Stimulated activated CD4-positive, alpha-beta T cell treated with anti-CD3 and anti-CD28 coated beads, Interleukin-15, amount 100 ng/mL, for 48 hours (primary cell): ENCODE data around the gene RALGAPA2.

Experiments
- DNase-seq, 2 donors: peaks; one replicate each; pipeline ENCODE4 v3.0.0-alpha.2; 2020; ENCODE audit warnings: low read depth in 2 of 2

Gene RALGAPA2

DNA sequence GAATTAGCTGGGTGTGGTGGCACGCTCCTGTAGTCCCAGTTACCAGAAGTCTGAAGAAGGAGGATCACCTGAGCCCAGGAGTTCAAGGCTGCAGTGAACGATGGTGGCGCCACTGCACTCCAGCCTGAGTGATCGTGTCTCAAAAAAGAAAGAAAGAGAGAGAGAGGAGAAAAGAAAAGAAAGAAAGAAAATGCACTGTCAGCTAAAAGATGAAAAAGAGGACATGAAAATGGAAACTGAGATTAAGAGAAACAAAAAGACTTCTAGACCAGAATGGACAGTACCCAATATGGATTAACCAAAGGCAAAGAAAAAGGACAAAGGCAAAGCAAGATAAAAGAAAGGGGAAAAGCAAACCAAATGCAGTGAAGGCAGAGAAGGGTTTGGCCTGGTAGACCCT is 9.0 kb upstream of the RALGAPA2 start:
- no peak for DNase-seq

DNA sequence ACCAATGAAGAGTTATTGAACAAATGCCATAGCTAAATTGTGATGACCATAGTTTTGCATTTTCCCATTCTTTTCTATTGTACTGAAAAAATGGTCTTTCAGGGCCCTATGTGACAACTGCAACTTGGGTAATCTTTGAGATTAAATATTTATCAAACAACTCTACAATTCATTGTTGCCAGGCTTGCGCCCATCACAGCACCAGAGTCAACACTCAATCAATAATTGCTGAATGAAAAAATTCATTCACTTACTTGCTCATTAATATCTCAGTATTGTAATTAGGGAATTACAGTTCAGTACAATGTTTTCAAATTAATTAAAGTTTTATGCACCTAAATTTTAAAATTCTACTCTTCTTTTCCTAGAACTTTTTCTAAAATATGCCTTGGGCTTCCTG is 7.7 kb upstream of the RALGAPA2 start:
- no peak for DNase-seq

DNA sequence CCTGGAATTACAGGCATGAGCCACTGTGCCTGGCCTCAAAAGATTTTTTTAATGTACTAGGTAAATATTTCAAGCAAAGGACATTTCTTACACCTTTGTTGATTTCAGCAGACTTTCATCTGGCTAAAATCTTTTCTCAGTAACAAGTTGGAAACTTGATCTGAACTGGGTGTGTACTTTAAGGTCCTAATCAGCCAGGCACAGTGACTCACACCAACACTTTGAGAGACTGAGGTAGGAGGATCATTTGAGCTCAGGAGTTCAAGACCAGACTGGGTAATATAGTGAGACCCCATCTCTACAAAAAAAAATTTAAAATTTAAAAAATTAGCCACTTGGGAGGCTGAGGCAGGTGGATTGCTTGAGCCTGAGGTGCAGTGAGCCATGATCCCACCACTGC is 7.0 kb upstream of the RALGAPA2 start:
- no peak for DNase-seq

DNA sequence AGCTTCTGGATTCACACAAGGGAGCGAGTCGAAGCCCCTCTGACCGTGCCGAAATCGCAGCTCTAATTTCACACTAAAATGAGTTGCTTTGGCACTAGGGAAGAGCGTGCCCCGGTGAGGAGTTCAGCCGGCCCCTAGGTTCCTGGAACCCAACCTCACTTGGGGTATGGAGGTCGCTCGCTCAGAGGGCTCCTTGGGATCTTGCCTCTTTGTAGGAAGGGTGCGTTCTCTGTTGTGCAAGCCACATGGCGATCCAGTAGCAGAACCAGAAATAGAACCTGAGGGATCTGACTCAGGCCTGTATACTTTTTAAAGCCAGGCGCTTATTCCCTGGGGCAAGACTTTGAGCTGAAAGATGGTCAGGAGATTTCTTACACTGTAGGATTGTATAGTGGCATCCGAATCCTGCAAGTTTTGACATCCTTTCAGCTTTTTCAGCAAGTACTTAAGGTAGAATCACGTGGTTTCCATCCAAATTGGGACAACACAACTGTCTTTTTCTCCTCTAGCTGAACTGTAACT is 861 bp upstream of the RALGAPA2 start:
- DNase-seq: no peak

DNA sequence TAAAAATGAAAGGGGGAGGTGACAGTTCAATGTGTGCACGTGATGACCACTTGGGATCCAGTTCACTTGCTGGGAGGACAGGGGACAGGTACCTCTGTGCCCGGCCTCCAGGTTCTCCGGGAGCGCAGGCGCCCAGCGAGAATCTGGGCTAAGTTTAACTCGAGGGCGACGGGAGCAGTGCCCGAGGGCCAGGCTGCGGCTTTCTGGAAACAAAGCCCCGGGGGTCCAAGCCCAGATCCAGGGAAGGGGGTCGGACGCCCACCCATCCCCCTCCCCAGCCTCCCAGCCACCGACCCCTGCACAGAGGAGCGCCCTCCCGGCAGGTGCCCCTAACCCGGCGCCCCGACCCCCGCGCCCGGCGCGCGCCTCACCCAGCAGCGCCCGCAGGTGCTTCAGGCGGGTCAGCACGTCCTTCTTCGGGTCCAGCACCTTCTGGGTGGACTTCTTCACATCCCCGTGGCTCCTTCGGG is 405 bp downstream of the RALGAPA2 start:
- DNase-seq: no peak

DNA sequence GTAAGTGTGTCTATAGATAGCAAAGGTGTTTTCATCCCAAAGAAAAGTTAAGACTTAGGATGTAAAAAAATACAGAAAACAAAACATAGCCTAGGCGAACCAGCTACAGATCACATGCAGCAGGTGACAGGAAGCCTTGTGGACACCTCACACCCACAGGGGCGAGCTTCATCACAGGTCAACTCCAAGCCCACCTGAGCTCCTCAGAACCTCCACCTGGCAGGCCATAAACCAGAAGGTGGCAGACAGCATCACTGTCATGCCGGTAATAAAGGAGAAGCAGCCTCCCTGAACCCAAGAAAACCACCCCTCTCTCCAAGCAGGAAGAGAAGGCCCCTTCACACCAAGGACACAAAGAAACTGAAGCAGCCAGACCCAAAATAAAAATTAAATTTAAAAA is 1.0 kb downstream of the RALGAPA2 start:
- DNase-seq: no peak

DNA sequence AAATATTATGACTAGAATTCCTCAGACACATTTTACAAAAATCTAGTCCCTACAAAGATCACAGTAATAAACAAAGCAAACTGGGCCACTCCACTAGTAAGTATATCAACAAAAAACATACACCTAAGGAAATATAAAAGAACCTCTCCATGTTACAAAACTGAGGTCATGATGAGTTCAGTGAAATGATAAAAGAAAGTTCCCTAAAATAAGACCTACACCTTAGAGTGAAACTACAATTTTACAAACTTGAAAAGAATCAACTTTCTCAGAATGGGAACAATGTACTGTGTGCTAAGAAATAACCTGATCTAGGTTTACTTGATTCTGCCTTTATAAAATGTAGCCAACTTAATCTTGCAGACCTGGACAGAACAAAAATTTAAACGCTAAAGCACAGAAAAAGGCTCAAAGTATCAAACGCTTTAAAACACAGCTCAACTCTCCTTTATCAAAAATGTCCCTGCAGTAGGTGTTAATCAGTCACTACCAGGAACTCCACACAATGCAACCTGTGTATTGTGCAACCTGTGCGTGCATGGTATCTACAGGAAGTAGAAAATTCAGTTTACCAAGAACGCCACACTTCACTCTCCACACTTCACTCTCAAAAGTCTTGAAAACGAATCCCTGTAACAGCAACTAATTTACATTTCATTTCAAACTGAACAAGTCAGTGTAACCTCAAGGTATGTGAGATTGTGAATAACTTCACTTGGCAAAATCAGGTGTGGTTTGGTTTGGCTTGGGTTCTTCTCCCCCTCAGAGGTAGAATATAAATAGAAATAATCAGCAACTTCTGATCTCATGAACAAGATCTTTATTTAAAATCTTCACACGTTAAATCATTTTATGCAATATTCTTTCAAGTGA is 1.8 kb downstream of the RALGAPA2 start:
- no peak for DNase-seq

DNA sequence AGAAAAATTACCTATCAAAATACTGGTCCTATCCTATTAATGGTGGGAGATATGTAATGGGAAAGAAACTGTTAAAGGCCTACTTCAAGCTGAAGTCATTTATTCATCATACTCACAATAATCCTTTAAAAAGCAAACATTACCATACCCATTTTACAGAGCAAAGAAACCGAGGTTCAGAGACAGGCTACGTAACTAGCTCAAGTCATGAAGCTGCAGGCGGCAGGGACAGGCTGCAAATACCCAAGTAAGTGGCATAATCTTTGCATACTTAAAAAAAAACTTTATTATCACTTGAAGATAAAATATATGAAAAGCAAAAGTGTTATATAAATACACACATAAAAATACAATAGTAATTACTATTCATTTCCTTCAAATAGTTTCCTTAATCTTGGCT is 2.6 kb downstream of the RALGAPA2 start:
- no peak for DNase-seq

DNA sequence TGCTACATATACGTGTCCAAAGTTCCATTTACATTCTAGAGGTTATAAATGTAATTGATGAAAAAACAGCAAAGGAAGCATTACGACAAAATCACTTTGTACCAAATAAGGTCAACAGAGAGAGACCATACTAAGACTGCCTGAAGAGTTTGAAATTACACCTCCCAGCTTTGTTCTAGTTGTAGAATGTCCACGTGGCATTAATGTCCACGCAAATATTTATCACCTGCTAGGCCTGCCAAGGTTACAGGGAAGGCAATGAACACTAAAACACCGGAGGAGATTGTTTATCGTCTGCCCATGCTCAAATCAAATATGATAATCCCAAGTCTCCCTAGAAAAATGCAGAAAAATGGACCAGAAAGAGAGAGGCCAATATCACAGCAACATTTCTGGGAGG is 6.2 kb downstream of the RALGAPA2 start:
- DNase-seq: no peak

DNA sequence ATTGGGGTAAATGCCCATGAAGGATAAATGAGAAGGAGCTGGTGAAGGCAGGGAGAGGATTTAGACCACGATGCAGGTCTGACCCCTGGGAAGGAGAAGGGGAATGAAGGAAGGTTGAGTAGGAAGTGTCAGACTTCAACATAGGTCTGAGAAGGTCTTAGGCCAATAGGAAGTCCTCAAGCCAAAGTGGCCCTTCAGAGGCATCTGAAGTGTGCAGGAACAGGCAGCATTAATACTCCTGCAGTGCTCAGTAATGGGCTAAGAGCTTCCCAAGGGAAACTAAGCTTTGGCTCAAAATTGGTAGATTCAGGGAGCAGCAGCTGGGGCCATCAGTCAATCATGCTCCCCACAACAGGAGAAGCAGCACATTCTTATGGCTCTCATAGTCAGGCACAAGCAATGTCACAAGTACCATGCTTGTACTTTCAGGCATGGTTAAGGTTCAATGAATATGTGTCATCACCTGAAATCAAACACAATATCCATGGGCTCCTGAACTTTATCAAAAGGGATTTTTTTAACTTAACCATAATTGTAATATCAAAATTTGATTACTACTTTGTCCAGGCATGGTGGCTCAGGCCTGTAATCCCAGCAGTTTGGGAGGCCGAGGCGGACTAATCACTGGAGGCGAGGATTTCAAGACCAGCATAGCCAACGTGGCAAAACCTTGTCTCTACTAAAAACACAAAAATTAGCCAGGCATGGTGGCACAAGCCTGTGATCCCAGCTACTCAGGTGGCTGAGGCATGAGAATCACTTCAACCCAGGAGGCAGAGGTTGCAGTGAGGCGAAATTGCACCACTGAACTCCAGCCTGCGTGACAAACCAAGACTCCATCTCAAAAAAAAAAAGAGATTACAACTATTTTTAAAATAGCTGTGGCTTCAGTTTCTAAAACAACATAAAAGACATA is 9.9 kb downstream of the RALGAPA2 start:
- DNase-seq: no peak

DNA sequence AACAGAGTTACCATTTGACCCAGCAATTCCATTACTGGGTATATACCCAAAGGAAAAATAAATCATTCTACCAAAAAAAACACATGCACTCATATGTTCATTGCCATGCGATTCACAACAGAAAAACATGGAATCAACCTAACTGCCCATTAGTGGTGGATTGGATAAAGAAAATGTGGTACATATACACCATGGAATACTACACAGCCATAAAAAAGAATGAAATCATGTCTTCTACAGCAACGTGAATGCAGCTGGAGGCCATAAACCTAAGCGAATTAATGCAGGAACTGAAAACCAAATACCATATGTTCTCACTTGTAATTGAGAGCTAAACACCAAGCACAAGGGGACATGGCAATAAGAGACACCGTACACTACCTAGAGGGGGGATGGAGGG is 12.5 kb downstream of the RALGAPA2 start:
- no peak for DNase-seq

DNA sequence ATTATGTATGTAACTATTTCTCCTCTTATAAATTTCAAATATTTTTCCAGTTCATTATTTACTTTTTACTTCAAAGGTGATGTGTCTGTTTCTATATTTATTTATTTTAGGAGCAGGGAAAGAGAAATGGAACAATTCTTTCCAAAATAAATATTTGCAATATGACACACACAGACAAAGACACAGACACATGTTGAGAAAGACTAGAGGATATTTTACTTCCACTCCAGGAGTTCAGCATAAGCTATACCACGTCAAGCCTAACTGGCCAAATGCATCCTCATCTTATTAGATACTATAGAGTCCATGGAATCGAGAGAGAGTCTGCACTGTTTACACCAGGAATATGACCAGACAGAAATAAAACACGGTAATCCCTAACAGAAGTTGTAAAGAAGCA is 13.3 kb downstream of the RALGAPA2 start:
- DNase-seq: no peak

DNA sequence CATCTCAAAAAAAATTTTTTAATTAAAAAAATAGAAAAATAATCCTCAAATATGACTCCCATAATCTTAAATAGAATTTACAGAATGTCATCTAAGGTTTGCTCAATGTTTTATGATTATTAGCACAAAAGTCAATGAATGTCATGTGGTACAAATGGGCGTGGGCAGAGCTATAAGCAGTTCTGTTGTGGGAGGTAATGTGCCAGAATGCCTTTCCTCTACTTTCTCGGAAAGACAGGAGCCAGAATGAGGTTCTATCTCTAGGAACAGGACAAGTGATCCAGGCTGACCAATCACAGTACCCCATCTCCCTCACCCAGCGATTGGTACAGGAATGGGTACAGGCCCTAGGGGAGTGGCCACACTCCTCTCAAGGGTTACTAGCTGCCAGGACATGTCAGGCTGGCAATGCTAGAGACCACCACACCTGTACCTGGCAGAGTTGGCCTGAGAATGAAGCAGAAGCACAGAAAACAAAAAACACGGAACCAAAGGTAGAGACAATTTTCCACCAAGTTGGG is 15.1 kb downstream of the RALGAPA2 start:
- DNase-seq: no peak

DNA sequence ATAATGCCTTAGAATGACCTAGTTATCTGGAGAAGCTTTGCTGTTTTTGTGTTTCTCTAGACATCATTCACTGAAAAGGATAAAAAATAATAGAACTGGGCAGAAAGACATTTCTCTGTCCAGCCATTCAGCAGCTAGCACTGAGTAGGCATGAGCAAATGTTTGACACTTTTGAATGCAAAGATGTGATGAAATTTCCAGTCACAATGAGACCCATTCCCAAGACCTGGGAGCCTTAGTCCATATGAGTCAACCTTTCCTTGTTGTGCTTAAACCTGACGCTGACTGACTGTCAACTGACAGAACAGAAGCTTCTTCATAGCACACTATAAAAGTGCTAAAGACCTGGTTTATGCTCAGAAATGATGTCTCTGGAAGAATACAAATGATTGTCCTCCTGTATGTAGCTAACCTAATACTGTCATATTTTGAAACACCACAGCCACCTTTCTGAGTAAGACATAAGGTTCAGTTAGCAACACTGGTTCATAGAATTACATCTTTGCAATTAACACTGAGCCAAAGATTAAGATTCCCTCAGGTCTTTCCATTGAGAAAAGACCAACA is 17.1 kb downstream of the RALGAPA2 start:
- no peak for DNase-seq

DNA sequence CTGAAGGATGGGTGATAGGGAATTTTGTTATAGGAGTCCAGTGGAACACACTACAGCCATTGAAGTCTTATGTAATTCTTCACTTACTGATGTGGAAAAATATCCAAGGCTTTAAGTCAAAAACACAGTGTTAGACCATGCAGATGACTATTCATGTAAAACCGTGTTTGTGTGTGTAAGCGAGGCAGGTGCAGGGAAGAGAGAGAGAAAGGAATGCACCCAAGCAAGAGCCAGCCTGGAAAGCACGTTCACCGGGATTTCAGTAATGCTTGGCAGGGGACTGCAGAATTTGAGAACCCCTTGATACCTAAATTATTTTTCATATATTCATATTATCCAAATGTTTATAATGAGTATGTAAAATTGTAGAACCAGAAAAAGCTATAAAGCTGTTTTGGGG is 17.9 kb downstream of the RALGAPA2 start:
- no peak for DNase-seq

DNA sequence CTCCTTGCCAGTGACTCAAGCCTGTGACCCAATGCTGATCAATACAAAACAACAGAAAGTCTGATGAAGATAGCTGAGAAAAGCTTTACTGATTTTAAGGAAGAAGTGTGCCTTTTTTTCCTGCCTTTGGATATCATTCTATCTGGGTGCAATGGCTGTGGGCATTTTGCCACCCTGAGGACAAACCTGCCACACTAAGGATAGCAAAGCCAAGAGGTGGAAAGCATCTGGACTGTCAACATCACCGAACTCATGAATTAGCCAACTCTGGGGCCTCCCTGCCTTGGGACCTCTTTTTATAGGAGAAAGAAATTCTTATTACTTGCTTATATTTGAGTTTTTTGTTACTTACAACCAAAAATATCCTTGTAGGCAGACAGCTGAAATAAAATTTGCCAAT is 19.9 kb downstream of the RALGAPA2 start:
- DNase-seq: no peak

DNA sequence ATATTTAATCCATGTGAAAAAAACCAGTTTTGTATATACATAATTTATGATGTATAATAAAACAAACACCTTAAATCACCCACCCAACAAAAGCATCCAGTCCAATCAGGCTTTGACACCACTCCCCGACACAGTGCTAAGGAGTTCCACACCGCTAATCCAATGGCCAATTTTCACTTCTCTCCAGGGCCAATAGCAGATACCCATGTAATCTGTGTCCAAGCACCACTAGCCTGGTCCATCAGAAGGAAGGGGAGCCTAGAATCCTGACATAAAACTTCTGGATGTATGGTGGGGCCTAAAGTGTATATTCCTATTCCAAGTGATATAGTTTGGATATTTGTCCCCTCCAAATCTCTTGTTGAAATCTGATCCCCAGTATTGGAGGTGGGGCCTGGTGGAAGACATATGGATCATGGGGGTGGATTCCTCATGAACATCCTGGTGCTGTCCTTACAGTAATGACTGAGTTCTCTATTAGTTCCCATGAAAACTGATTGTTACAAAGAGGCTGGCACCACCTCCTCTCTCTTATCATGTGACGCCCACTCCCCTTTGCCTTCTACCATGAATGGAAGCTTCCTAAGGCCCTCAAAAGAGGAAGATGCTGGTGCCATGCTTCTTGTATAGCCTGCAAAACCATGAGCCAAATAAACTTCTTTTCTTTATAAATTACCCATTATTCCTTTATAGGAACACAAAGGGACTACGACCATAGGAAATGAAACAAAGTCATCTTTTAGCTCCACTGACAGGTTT is 20.8 kb downstream of the RALGAPA2 start:
- no peak for DNase-seq

DNA sequence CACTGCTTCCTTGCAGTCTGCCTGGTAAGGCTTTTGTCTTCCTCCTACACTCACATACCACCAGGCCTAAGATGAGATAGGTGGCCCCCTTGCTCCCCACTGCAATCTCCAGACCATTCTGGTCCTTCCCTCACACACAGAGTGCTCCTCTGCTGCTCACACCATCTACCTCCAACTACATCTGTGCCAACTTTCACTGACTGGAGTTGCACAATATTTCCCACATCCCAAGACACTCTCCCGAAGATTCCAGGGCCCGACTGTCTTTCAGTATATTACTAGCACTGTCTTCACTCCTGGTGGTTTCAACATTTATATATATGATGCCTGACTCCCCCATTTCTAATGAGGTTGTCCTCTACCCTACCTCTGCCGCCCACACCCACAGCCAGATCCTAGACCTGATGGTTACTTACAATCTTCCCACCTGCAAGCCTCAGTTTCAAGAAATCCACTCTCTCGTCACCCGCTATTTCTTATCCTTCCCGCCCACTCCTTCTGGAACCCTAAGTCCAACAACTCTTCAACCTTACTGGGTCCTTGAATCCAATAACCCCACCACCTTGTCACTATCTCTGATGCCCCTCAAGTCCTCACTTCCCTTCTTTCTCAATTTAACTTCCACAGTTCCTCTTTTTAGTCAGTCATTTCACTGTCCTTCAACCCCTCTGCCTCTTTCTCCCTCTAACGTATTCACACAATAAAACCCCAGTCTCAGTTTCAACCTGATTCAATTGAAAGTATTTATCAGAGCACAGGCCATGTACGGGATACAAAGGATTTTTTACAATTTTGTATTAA is 21.6 kb downstream of the RALGAPA2 start:
- DNase-seq: no peak

DNA sequence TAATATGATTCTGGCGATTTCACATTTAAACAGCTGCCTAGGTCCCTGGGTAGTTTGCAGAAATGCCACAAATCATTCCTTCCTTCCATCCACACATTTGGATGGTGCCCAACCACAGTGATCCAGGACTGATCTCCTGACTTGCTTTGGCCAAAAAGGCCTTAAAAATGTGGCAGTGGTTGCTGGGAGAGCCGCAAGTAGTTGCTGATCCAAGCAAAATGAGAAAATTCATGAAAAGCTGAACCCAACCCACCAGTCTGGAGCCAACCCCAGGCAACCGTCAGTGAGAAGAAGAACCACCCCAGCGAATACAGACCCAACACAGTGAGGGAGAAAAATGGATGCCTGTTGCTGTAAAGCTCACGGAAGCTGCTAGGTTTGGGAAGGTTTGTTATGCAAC is 25.1 kb downstream of the RALGAPA2 start:
- no peak for DNase-seq

DNA sequence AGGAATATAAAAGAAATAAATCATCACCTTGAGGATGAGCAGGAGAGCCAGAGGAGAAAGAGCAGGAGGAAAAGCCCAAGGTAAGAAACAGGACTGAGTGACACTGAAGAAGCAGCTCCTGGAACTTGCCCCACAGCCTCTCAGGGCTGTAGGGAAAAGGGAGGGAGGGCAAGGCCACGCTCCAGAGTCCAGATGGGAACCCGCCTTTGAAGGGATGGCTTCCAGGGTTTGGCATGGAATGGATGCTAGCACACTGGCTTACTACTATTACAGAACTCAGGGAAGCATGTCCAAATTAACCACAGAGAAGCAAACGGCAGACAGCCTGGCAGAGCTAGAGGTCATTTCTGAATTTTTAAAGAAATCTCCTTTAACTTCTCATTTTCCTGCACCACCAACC is 26.8 kb downstream of the RALGAPA2 start:
- no peak for DNase-seq
